Activated CD4-positive, alpha-beta T cell treated with anti-CD3 and anti-CD28 coated beads, Interleukin-2, amount 10 ng/mL, durations not matched to agents 7 days and 5 days (primary cell): ENCODE measurements around the gene HBZ. TPM values are rescaled to one million over a fixed set of nuclear protein-coding genes. Genes with fewer than 3 reads are reported as not detected.
"Not testable (repeated sequence)": the region's sequence is repeated elsewhere in the genome, so short reads cannot be mapped to it uniquely, and the experiment has no call there.

Experiments used
- CTCF ChIA-PET: fragments of 350-600 bp; sonication (Branson Sonifier 250); formaldehyde crosslinking; loops from one replicate; lab custom pipeline; 2021; ENCODE audit warnings: antibody characterized with exemption; lab: Charles Lee
- POLR2A ChIA-PET: fragments of 350-600 bp; sonication (Branson Sonifier 250); formaldehyde crosslinking; loops from one replicate; lab custom pipeline; 2021; ENCODE audit warnings: antibody characterized with exemption; lab: Charles Lee
- DNase-seq: peaks from one replicate; pipeline ENCODE4 v3.0.0-alpha.2; 2020
- H3K27ac Mint-ChIP-seq: one replicate; pipeline ENCODE4 v1.8.0; 2021; ENCODE audit warnings: mild to moderate bottlenecking, moderate library complexity, mixed read lengths
- H3K27me3 Mint-ChIP-seq: one replicate; pipeline ENCODE4 v1.8.0; 2021; ENCODE audit warnings: mixed read lengths
- H3K36me3 Mint-ChIP-seq: one replicate; pipeline ENCODE4 v1.8.0; 2021; ENCODE audit warnings: low read depth, mixed read lengths
- H3K4me1 Mint-ChIP-seq: one replicate; pipeline ENCODE4 v1.8.0; 2021; ENCODE audit warnings: mixed read lengths
- H3K4me3 Mint-ChIP-seq: one replicate; pipeline ENCODE4 v1.8.0; 2021; ENCODE audit warnings: mild to moderate bottlenecking, moderate library complexity, mixed read lengths
- H3K9me3 Mint-ChIP-seq: one replicate; pipeline ENCODE4 v1.8.0; 2021; ENCODE audit warnings: mixed read lengths
- total RNA-seq, 2 experiments: library from RNA; stranded (reverse); gene quantifications; one replicate each; pipeline ENCODE4 v1.2.3, GENCODE V29; 2021

HBZ gene
- total RNA-seq, 2 experiments from 2014 or later = not detected

DNA sequence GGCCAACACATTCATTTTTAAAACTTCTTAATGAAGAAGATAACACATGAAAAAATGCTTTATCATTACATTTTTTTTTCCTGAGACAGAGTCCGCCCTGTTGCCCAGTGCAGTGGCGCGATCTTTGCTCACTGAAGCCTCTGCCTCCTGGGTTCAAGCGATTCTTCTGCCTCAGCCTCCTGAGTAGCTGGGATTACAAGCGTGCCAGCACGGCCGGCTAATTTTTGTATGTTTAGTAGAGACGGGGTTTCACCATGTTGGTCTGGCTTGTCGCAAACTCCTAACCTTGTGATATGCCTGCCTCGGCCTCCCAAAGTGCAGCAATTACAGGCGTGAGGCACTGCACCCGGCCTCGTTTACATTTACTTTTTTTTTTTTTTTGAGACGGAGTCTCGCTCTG, 41.0 kb downstream of the HBZ start:
- CTCF ChIA-PET = interaction anchor here (1.3 kb wide), 1 partner anchor 96 kb away, joined by 4 read pairs; no protein-coding TSS in a partner anchor
- no peaks in the 10 kb centered on the region for H3K9me3 Mint-ChIP-seq
- peaks cover 5% of the 10 kb centered on the region for H3K4me1 Mint-ChIP-seq
- DNase-seq = no peak
- H3K27ac Mint-ChIP-seq = no peak overlapping the region
- no peak overlapping the region for H3K4me3 Mint-ChIP-seq
- H3K27me3 Mint-ChIP-seq = no peaks in the 10 kb centered on the region
- peaks cover 37% of the 10 kb centered on the region for H3K36me3 Mint-ChIP-seq
- POLR2A ChIA-PET = no interaction called here

DNA sequence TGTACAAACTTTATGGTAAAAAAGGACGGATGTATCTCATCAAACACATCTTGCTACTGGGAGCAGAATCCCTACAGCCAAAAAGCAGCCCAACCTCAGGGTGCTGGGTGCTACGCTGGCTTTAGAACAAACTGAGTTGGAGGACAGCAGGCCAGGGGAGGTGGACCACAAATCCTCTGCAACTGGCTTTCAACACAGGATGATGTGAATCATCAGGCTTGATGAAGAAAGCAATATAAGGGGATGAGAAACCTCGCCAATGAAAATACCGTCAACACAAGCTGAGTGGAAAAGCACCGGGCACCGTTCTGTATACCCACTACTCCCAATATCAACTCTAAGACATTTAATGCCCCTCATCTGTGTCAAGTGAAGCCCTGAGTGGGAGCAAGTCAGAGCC, 42.1 kb downstream of the HBZ start:
- Mint-ChIP-seq H3K4me1 (no peaks in the 10 kb centered on the region), H3K27me3 (no peaks in the 10 kb centered on the region), H3K4me3 (no peak overlapping the region), H3K9me3 (no peaks in the 10 kb centered on the region), H3K27ac (no peak overlapping the region), H3K36me3 (peaks cover 35% of the 10 kb centered on the region)
- no peak for DNase-seq
- POLR2A ChIA-PET = no interaction called here
- CTCF ChIA-PET = interaction anchor here (0.8 to 1.5 kb wide), 2 partner anchors 84 to 87 kb away, joined by 3 to 4 read pairs; no protein-coding TSS in a partner anchor

DNA sequence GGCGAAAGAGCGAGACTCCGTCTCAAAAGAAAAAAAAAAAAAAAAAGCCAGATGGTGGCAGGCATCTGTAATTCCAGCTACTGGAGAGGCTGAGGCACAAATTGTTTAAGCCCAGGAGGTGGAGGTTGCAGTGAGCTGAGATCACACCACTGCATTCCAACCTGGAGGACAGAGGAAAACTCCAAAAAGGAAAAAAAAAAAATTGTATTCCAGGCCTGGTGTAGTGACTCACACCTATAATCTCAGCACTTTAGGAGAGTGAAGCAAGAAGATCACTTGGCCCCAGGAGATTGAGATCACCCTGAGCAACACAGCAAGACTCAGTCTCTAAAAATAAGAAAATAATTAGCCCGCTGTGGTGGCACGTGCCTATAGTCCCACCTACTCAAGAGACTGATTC, 47.9 kb downstream of the HBZ start:
- H3K4me1 Mint-ChIP-seq = no peaks in the 10 kb centered on the region
- DNase-seq = no peak
- no peak overlapping the region for H3K4me3 Mint-ChIP-seq
- peaks cover 31% of the 10 kb centered on the region for H3K36me3 Mint-ChIP-seq
- POLR2A ChIA-PET = no interaction called here
- CTCF ChIA-PET = interaction anchor here (0.6 kb wide), 3 partner anchors 33 to 176 kb away, joined by 3 to 5 read pairs (median 3); no protein-coding TSS in a partner anchor
- no peaks in the 10 kb centered on the region for H3K9me3 Mint-ChIP-seq
- H3K27me3 Mint-ChIP-seq = no peaks in the 10 kb centered on the region
- no peak overlapping the region for H3K27ac Mint-ChIP-seq

DNA sequence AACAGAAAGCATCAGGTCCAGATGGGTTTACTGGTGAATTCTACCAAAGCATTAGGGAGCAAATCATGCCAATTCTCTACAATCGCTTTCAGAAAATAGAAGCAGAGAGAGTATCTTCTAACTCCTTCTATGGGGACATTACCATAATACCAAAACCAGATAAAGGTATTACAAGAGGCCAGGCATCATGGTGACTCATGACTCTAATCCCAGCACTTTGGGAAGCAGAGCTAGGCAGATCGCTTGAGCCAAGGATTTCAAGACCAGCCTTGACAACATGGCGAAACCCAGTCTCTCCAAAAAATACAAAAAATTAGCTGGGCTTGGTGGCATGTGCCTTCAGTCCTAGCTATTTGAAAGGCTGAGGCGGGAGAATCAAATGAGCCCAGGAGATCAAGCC, 50.8 kb downstream of the HBZ start:
- no peaks in the 10 kb centered on the region for H3K27me3 Mint-ChIP-seq
- POLR2A ChIA-PET = no interaction called here

DNA sequence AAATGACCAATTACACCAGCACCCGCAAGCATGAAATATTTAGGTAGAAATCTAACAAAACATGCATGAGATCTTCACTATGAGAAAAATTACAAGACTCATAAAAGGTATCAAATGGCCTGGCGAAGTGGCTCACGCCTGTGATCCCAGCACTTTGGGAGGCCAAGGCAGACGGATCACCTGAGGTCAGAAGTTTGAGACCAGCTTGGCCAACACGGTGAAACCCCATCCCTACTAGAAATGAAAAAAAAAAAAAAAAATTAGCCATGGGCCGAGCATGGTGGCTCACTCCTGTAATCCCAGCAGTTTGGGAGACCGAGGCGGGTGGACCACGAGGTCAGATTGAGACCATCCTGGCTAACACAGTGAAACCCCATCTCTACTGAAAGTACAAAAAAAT, 51.6 kb downstream of the HBZ start:
- H3K27ac Mint-ChIP-seq, DNase-seq, POLR2A ChIA-PET, H3K4me3 Mint-ChIP-seq, H3K27me3 Mint-ChIP-seq, H3K4me1 Mint-ChIP-seq, H3K9me3 Mint-ChIP-seq: not testable (repeated sequence)
- CTCF ChIA-PET = interaction anchor here (1.5 kb wide), 1 partner anchor 8 kb away, joined by 3 read pairs; no protein-coding TSS in a partner anchor
- peaks cover 38% of the 10 kb centered on the region for H3K36me3 Mint-ChIP-seq

More for the DNA sequence above, 50.8 kb downstream of the HBZ start:
- CTCF ChIA-PET = no interaction called here
- Mint-ChIP-seq H3K4me3 (no peak overlapping the region), H3K27ac (no peak overlapping the region), H3K9me3 (no peaks in the 10 kb centered on the region), H3K4me1 (peaks cover 8% of the 10 kb centered on the region), H3K36me3 (peaks cover 38% of the 10 kb centered on the region)
- DNase-seq = no peak

Other genes starting within 250 kb of the HBZ start
- 10 to 100 TPM; 31.5 to 35.8 TPM for gene POLR3K, start 99.0 kb upstream of the HBZ start, total RNA-seq
- 10 to 100 TPM; 41.1 to 45.6 TPM for gene SNRNP25, start 98.8 kb upstream of the HBZ start, total RNA-seq
- gene RHBDF1, start 80.0 kb upstream of the HBZ start, total RNA-seq = under 1 TPM in 1 of 2 experiments, not detected in 1; 0.10 TPM
- 10 to 100 TPM; 47.2 to 52.6 TPM for gene MPG, start 74.4 kb upstream of the HBZ start, total RNA-seq
- gene NPRL3, start 14.0 kb upstream of the HBZ start, total RNA-seq = 10 to 100 TPM; 37.7 to 38.9 TPM
- gene HBM, start 13.3 kb downstream of the HBZ start, total RNA-seq = not detected
- gene HBA2, start 20.2 kb downstream of the HBZ start, total RNA-seq = under 1 TPM in 1 of 2 experiments, not detected in 1; 0.40 TPM
- gene HBA1, start 24.0 kb downstream of the HBZ start, total RNA-seq = not detected
- not detected for gene HBQ1, start 27.8 kb downstream of the HBZ start, total RNA-seq
- 10 to 100 TPM; 52.6 to 53.7 TPM for gene LUC7L, start 76.8 kb downstream of the HBZ start, total RNA-seq
- gene FAM234A, start 82.2 kb downstream of the HBZ start, total RNA-seq = 10 to 100 TPM; 16.0 to 19.6 TPM
- gene RGS11, start 123.3 kb downstream of the HBZ start, total RNA-seq = not detected
- not detected for gene ARHGDIG, start 127.9 kb downstream of the HBZ start, total RNA-seq
- not detected for gene PDIA2, start 130.5 kb downstream of the HBZ start, total RNA-seq
- 10 to 100 TPM; 25.5 to 30.6 TPM for gene AXIN1, start 200.1 kb downstream of the HBZ start, total RNA-seq
- gene MRPL28, start 217.9 kb downstream of the HBZ start, total RNA-seq = 10 to 100 TPM; 78.4 to 80.0 TPM
- gene PGAP6, start 229.3 kb downstream of the HBZ start, total RNA-seq = 10 to 100 TPM; 85.2 to 99.2 TPM
- gene NME4, start 244.6 kb downstream of the HBZ start, total RNA-seq = 10 to 100 TPM; 27.0 to 30.9 TPM
- 1 to 10 TPM; 5.3 to 6.9 TPM for gene DECR2, start 249.2 kb downstream of the HBZ start, total RNA-seq